ENCODE results near the gene SLC22A7.
A peak's percentile ranks its signal among the peaks of the same experiment; 100 is the strongest.
"Not testable (repeated sequence)": the region's sequence is repeated elsewhere in the genome, so short reads cannot be mapped to it uniquely, and the experiment has no call there.

SLC22A7 gene

DNA sequence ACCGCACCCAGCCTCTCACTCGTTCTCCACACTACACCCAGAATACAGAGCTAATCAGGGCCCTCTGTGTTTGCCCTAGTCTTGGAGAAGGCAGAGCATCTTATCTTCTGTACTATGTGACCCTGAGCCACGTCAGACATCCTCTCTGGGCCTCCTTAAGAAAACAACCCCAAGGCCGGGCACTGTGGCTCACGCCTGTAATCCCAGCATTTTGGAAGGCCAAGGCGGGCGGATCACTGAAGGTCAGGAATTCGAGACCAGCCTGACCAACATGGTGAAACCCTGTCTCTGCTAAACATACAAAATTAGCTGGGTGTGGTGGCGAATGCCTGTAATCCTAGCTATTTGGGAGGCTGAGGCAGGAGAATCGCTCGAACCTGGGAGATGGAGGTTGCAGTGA, 4.9 kb downstream of the SLC22A7 start:
- not testable (repeated sequence) for DNase-seq

DNA sequence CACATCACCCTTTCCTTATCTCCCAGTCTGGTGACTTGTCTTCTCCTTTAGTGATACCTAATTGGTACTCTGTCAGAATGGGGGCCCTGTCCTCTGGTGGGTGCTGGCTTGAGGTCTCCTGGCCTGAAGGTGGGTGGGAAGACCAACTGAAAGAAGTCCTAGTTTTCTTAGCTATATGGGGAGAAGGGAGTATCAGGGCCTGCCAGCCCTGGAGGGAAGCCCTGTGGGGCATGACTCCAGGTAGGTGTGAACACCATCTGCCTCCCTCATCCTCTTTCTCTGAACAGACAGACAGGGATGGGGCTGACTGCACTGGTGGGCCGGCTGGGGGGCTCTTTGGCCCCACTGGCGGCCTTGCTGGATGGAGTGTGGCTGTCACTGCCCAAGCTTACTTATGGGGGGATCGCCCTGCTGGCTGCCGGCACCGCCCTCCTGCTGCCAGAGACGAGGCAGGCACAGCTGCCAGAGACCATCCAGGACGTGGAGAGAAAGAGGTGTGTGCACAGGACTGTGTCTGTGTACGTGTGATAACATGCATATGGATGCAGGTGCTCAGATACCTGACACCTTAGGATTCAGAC, 5.8 kb downstream of the SLC22A7 start:
- DNase-seq = no peak

DNA sequence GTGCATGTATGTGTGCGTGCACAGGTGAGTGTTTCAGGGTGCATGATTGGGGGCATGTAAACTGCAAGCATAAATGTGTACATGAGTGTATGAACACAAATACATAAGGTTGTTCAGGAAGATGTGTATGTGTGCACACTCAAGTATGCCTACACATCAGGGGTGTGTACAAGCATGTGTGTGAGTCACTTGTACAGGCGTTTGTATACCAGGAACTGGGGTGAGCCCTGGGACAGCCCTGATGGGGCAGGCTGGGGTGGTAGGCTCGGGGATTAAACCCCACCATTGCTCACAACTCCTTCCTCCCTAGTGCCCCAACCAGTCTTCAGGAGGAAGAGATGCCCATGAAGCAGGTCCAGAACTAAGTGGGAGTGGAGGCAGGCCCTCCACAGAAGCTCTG, 6.3 kb downstream of the SLC22A7 start:
- DNase-seq = no peak

DNA sequence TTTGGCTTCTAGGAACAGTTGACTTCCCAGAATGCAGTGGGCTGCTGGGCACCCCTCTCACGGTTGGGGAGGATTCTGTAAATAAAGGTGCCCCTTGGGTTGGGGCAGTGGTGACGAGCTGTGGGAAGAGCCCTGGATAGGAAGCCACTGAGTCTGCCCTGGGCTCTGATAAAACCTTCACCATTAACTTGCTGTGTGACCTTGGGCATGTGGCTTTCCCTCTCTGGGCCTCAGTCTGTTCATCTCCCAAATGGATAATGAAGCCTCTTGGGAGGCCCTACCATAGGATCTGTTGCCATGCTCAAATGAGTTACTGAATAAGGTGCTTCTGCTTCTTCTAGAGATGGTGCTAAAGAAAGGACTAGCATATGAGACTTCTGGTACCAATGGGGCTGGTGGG, 6.8 kb downstream of the SLC22A7 start:
- no peak for DNase-seq

DNA sequence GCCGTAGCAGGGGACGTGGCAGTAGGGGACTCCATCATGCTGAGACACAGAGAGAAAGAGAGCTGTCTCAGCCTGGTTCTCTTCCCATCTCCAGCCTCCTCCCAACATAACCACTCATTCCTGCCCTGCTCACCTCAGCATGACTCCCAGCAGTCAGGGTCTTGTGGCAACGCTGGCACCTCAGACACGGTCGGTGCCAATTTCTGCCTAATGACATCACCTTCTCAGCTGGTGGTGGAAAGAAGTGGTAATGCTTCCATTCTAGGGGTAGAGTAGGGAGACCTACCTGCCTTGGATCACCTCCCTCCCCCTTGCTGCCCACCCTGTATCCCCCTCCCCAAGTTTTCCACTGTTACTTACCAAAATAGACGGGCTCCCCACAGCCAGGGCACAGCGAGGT, 8.0 kb downstream of the SLC22A7 start:
- no peak for DNase-seq

DNA sequence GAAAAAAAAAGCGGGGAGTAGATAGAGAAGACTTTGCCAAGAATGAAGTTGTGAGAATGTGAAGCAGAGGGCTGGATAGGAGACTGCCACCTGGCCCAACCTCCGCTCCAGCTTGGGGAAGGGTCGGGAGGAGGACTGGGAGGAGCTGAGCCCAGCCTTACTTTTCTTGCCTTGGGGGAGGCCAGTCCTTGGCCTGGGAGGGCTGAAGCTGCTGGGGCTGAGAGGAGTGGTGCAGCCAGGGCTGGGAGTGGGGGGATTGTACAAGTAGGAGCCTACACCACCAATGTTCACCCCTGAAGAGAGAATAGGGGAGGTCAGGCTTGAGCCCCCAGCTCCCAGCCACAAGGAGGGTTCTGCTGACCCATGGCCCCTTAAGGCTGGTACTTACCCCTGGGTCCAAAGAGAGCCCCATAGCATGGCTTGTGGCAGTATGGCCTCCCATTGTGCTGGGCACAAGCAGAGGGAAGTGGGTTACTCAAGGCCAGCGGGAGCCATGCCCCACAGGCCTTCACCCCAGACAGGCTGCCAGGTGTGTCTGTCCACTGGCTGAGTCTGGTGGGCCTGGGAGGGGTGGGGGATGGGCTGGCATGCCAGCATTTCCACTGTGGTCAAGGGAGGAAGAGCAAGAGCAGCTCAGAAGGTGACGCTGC, 9.5 kb downstream of the SLC22A7 start:
- DNase-seq = no peak

DNA sequence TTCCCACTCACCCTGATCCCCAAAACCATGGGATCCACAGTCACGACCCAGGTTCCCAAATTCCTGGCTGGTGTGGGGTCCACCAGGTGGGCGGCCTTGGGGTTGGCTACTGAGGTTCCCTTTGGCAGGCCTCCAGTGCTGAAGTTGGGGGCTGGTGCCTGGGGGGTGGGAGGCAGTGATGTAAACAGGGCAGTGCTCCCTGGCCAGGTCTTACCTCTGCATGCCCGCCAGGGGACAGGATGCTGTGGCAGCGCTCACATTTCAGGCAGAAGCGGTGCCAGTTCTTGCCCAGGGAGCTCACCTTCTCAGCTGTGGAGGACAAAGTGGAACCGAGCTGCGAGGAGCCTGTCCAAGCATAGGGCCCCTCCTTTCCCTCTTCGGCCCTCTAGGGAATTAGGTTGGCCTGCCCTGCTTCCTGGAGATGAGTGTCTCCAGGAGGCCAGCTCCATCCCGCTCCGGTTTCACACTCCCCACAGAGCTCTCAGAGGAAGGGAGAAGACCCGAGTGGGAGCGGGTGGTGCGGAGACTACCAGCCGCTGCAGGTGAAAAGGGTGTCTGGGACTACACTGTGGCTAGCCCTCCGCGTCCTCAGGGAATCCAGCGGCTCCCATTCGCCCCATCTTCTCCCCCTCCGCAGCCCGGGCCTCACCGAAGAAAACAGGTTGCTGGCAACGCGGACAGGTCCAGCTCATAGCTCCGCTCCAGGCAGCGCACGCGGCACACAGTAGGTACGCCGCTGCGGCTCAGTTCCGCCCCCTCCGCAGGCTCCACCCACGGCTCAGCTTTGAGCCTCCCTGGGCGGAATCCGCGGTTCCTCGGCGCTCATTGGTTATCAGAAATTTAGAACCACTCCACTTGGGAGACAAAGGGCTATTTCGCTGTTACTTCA, 10.3 kb downstream of the SLC22A7 start, which contains the start of gene CRIP3:
CRIP3 (minus strand) TSS at position 726 of the 889 bp plus-strand sequence; CDS start at position 692, 34 bp downstream.
- peak; percentile 51 to 56 for DNase-seq

DNA sequence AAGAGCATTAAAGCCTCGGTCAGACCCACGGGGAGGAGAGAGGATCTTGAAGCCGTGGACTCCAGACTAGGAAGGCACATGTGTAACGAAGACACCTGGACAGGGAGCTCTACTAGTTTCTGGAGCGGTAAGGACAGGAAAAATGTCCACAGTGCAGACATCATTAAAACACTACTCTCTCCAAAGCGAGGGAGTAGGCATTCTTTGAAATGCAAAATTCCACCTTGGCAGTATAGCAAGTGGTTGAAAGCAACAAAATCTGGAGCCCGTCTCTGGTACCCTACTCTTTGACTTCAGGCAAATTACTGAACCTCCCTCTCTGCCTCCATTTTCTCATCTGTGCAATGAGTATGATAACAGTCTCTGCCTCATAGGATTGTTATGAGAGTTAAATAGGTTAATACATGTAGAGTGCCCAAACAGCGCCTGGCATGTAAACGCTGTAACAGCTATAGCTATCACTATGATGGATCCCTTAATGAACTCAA, 11.0 kb downstream of the SLC22A7 start:
- no peak for DNase-seq

DNA sequence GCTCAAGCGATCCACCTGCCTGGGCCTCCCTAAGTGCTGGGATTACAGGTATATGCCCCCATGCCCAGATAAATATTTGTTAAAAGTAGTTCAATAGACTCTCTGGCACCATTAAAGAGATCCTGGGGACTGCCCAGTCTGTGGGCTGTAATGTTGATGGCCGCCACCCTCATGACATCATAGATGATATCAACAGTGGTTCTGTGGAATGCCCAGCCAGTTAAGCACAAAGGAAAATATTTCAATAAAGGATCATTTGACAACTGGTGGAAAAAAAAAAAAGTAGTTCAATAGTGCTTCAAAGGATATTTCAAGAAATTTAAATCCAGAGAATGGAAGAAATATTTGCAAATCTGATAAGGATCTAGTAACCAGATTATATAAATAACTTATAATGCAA, 12.1 kb downstream of the SLC22A7 start:
- DNase-seq = no peak

DNA sequence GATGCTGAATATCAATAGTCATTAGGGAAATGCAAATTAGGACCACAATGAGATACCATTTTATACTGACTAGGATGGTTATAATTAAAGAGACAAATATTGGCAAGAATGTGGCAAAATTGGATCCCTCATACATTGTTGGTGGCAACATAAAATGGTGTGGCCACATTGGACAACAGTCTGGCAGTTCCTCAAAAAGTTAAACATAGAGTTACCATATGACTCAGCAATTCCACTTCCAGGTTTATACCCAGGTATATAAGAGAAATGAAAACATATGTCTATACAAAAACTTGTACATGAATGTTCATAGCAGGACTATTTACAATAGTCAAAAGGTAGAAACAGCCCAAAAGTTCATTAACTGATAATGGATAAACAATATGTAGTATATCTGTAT, 12.6 kb downstream of the SLC22A7 start:
- no peak for DNase-seq

DNA sequence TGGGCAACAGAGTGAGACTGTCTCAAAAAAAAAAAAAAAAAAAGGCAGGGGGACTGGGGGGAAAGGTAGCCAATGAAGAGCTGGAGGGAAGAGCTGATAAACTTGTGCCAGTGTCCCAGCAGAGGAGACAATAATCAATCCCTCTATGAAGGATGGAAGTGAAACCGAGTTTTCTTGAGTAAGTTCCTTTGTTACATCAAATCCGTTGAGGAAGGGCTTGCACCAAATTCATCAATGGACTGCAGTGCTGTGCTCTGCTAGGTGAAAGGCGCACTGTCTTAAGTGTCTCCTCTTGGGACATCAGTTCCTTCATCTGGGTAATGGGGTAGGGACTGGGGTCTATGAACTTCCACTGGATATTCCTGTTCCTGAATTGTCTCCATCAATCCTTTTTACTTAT, 13.6 kb downstream of the SLC22A7 start:
- no peak for DNase-seq

DNA sequence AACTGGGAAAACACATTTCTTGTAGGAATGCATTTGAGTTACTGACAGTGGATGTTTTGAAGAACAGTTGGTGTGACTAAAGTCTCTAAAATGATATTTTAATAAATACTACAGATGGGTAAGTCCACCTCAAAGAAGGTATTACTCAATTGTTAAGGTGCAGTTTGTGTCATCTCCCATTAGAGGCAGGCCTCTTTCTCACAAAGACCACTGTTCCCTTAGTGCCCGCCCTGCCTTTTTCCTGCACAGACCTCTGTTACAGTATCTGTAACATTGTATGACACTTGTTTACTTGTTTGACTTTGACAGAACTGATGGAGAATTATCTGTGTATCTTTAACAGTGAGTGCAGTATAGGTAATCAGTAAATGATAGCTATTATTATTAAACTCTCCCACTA, 15.8 kb downstream of the SLC22A7 start:
- DNase-seq = no peak

DNA sequence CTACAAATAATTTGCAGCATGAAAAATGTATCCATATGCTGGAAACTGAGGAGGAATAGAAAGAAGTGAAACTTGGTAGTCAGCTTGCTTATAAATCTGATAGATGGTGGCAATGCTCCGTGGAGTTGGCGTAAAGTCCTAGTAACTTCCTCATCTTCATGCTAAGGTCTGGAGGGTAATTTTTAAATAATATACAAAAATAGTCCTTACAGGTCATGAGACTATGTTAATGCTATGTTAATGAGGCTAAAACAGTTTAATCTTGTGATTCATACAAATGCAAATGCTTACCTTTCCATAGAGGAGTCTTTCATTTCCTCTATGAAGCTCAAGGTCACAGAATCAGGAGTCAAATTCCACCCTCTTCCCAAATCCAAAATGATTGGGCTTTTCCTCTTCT, 20.0 kb downstream of the SLC22A7 start:
- no peak for DNase-seq

DNA sequence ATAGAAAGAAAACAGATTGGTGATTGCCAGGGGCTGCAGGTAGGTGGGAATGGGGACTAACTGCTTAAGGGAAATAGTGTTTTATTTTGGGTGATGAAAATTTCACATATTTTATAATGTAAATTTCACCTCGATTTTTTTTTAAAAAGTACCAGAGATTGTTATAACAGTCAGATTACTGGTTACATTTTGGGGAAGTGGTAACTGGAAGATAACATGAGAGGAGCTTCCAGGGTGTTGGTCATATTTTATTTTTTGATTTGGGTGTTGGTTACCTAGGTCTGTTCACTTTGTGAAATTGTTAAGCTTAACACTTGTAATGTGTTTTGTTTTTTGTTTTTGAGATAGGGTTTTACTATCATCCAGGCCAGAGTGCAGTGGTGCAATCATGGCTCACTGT, 27.8 kb downstream of the SLC22A7 start:
- DNase-seq = no peak

DNA sequence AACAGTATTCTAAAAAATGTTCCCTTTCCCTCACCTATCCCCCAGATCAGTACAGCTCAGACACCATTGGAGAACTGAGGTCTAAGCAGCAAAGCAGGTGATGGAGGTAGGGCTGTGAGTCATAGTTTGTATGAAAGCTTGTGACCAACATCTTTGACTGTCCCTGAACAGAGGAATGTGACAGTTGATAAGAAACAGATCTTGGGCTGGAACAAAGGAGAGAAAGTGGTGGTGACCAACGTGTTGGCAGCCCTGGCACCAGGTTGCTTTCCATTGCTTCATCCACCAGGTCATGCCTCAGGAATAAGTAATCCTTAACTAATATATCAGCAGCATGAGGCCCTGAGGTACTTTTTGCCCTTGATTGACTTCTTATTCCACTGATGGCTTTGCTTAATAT, 30.5 kb downstream of the SLC22A7 start:
- no peak for DNase-seq

DNA sequence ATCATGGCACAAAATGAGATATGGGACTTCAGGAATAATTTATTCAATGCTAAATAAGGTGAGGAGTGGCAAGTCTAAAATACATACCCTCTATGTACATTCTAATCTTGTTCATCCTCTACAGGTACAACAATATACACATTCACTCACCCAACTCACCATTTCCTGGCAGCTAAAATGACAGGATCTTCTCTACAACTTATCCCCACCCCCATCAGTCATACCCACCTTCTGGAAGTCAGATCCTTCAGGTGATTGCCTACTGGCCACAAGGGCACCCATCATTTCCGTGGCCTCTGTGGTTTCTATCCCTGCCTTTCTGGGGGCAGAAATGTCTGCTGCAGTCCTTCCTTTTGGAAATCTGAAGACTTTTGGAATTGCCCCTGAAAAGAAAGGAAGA, 33.4 kb downstream of the SLC22A7 start:
- no peak for DNase-seq

DNA sequence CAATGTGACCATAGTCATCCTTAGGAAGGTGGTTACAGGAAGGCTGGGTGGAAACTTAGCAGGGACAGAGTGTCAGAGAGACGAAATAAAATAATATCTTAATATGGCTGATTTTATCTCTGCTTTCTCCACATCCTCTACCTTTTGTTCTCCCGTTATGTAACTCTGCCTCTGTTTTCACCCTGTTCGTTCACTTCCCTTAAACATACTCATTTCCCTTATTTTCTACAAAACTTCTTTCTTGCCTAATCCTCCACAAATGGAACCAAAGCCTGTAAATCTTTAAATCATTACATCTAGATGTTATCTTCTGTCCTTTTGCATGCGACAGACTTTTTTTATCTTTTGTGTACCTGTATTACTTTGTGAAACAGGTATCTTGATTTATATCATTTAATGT, 33.8 kb downstream of the SLC22A7 start:
- DNase-seq = no peak

DNA sequence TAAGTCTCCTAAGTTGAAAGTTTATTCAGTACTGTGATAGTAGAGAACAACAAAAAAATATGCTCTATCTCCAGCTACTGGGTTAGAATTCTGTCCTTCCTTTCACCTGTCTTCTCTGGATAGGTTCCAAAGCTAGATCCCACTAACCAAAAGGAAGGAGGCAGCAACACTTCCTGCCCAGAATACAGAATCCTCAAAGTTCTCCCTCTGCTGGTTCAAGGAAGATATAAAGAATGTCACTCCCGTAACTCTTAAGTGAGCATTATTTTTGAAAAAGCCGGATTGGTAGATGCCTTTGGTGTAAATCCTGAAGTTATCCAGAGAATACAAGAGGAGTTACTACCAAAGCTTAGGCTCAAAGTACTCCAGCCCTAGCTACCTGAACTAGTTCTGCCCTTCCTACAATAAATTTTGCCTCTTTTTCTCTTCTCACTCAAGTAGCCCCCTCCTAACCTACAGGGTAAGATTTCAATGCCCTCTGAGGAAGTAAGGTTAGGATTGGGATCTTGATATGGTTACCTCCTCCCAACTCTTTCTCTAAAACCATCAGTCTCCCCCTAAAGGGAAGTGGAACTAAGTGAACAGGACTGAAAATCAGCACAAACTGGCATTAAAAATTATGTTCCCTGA, 36.5 kb downstream of the SLC22A7 start:
- no peak for DNase-seq

DNA sequence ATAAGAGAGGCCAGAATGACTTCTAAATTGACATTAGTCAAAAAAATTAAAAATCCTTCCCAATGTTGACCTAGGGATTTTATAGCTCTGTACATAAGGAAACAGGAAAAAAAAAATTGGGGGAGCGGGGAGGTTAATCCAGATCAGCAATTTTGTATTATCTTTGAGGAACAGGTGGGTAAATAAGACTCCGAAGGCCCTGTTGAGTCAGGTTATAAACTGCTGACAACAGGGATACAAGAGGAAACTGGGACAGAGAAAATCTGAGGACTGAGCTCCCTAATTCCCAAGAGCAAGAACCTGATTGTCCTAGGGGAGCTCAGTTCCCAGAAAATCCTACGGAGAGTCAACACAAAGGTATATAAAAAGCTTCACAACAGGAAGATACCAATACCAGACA, 37.4 kb downstream of the SLC22A7 start:
- DNase-seq = no peak

DNA sequence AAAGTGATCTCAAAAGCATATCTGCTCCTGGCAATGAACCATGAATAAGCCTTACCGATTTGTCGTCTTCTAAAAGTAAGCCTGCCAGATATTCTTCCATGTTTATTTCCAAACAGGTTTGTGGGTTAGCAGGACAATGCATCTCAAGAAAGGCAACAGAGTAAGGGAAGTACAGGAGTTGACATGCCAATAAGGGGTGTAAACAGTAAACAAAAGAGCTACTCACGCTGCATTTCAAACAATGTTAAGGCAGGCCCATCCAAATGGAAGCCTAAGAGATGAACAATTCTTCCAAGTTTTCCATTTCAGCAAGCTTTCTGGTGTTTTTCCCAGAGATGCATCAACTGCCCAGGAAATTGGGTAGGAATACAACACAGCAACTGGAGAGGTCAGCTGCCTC, 38.3 kb downstream of the SLC22A7 start:
- DNase-seq = no peak

DNA sequence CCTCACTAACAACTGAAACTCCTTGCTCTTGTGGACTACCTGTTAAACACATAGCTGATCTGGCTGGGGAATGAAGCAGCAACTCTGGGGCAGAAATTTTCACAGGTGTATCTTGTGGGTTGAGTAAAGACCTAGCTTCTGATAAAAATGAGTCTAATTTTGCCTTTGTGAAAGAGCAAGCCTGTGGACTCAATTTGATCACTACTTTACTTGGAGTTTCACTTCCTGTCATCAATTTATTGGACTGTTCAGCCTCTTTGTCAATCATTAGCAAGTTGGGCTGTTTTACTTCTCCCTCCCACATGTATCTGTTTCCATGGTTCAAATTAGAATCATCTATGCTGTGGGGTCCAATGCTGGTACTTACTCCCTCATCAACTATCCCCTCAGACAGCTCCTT, 40.2 kb downstream of the SLC22A7 start:
- no peak for DNase-seq

DNA sequence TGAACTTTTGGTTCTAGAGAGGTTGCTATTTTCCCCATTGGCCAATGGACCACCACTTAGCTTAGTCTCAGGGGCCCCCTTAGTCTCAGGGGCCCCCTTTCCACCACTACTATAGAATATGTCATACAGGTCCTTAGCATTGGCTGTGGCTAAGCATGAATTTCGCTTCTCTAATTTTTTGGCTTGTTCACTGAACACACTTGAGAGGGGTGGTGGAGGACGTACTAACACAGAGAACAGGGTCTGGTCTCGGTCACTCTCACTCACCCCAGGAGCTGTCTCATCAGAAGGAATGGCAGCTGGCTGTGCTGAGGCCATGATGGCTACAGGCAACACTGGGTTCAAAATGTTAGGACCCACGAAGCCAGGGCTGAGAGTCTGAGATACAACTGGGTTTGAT, 41.1 kb downstream of the SLC22A7 start:
- no peak for DNase-seq

DNA sequence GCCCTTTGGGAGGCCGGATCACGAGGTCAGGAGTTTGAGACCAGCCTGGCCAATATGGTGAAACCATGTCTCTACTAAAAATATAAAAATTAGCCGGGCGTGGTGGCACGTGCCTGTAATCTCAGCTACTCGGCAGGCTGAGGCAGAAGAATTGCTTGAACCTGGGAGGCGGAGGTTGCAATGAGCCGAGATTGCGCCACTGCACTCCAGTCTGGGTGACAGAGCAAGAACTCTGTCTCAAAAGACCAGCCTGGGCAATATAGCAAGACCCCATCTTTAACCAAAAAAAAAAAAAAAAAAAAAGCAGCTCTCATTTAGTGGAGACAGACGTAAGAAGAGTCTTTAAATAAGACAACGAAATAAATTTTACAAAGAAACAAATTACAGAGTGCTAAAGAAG, 48.2 kb downstream of the SLC22A7 start:
- not testable (repeated sequence) for DNase-seq

Measured in CD4-positive, alpha-beta T cell treated with Interleukin-1 beta for 1 hour (primary cell).